C4-2B (cell line): ENCODE data around the gene HTR3C.
"Not testable (repeated sequence)": the region's sequence is repeated elsewhere in the genome, so short reads cannot be mapped to it uniquely, and the experiment has no call there.

Experiments
- CTCF ChIP-seq: fragments of 450-650 bp; conservative IDR thresholded peaks from 2 replicates; pipeline ENCODE4 v1.5.1; 2017; ENCODE audit warnings: mild to moderate bottlenecking
- ZFX ChIP-seq: fragments of 450-650 bp; IDR thresholded peaks from 2 replicates; pipeline ENCODE4 v1.6.1; 2017

DNA sequence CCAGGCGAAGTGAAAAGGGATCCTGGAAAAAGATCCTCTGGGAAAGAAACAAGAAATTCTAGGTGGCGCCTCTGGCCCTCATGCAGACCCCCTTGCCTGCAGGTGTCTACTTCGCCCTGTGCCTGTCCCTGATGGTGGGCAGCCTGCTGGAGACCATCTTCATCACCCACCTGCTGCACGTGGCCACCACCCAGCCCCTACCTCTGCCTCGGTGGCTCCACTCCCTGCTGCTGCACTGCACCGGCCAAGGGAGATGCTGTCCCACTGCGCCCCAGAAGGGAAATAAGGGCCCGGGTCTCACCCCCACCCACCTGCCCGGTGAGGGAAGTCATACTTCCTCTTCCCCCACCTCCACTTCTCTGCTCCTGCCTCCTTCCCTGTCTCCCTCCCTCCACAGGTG is 14.5 kb upstream of the HTR3C start:
- TF ChIP-seq CTCF, ZFX: not testable (repeated sequence)
